IPS-18c (cell line): Measurements from ENCODE around the gene ALDH9A1.
"Not testable (repeated sequence)": the region's sequence is repeated elsewhere in the genome, so short reads cannot be mapped to it uniquely, and the experiment has no call there.

Source experiments
- H3K4me3 ChIP-seq: 2 replicates; pipeline ENCODE4 v1.7.0; 2013; ENCODE audit warnings: low read depth, mild to moderate bottlenecking, low read length, moderate library complexity; ENCODE audit not compliant: insufficient read depth
- H3K9me3 ChIP-seq: one replicate; pipeline ENCODE4 v1.6.1; 2013; ENCODE audit warnings: mild to moderate bottlenecking, low read length, moderate library complexity; ENCODE audit not compliant: control insufficient read depth, insufficient read depth

The ALDH9A1 gene

GRCh38 chr1:165697491-165697880 is 876 bp downstream of the ALDH9A1 start:
- Histone ChIP-seq H3K9me3 (no peaks in the 10 kb centered on the region), H3K4me3 (peak overlapping the region; percentile 98; the same call in 1 of the 2 replicates)

DNA sequence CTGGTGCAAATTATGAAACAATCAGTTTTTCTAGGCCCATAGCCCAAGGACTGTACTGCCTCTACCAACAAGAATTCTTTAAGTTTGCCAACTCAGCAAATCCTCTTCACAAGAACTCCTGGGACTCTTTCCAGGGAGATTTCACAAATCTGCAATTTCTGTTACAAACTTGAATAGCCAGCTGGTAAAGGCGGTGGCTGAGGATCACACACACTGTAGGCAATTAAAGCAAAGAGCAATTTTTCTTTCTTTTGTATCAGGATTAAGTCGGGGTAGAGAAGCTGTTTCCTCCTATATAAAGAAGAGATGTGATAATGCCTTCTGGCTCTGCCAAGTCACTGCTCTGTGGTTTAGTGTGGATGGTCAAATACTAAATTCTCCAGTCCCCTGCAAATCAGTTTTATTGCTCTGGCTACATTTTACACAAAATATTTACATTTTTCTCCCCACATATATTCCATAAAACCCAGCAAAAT is 1.7 kb downstream of the ALDH9A1 start:
- Histone ChIP-seq H3K4me3 (no peak overlapping the region), H3K9me3 (no peaks in the 10 kb centered on the region)

DNA sequence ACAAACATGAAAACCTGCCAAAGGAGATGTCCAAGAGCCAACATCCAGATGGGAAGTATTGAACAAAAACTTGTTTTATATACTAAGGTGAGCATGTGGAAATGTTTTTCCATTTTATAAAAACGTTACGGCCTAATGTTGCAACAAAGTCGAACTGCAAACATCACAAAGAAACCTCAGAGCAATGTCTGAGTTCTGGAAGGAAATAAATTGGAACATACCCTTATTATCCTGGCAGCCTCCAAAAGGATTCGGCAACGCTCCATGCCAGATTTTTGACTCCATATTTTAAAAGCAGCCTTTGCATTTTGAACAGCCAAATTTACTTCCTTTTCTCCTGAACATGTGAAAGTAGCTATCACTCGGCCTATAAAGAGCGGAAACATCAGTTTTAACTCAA is 3.3 kb downstream of the ALDH9A1 start:
- Histone ChIP-seq H3K9me3 (no peaks in the 10 kb centered on the region), H3K4me3 (no peak overlapping the region)

DNA sequence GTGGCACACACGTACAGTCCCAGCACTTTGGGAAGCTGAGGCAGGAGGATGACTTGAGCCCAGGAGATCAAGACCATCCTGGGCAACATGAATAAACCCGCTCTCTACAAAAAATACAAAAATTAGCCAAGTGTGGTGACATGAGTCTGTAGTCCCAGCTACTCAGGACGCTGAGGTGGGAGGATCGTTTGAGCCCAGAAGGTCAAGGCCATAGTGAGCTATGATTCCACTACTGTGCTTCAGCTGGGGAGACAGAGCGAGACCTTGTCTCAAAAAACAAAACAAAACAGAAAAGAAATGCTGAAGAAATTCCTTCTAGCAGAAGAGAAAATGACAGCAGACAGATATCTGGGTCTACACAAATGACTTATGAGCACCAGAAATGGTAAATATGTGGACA is 10.3 kb downstream of the ALDH9A1 start:
- Histone ChIP-seq H3K9me3 (no peaks in the 10 kb centered on the region), H3K4me3 (no peak overlapping the region)

DNA sequence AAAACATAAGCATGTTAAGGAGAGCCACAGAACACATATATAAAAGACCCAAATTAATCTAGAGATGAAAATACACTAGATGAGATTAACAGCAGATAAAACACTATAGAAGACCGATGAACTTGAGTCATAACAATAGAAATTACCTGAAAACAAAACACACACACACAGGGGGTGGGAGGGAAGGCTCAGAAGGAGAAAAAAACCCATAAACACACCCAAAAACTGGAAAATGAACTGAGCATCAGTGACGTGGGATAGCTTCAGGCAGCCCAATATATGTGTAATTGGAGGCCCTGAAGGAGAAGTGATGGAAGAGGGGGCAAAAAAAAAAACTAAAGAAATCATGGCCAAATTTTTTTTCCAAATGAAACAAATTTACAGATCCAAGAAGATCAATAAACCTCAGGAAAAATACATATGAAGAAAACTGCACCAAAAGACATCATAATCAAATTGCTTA is 11.4 kb downstream of the ALDH9A1 start:
- no peak overlapping the region for H3K4me3 ChIP-seq
- no peaks in the 10 kb centered on the region for H3K9me3 ChIP-seq

GRCh38 chr1:165686121-165686970 is 12.0 kb downstream of the ALDH9A1 start:
- no peak overlapping the region for H3K4me3 ChIP-seq
- no peaks in the 10 kb centered on the region for H3K9me3 ChIP-seq

DNA sequence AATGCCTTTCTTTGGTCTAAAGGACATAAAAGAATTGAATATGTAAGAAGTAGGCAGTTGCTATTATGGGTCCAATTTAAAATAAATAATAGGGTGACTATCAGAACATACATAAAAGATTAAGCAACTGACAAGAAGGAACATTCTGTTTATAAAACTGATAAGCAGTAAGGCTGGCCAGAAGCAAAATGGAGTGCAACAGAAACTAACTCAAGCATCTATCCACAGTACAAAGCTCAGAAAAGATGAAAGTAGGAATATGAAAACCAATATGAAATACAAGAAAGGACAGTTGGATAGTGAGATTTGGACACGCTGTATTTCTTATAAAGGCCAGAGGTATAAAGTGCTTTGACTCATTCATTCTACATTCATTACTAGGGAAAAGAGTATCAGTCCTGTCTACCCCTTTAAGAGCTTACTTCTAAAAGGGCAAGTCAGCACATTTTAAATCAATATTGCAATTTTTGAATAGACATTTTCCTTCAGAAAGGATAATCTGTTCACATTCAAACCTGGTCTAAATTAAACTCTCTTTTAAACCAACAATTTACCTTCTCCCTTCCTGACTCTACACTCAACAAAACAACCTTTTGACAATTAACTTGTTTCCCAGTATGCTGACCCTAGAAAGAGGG is 14.4 kb downstream of the ALDH9A1 start:
- H3K4me3 ChIP-seq: no peak overlapping the region
- no peaks in the 10 kb centered on the region for H3K9me3 ChIP-seq

- H3K9me3 ChIP-seq, H3K4me3 ChIP-seq: not testable (repeated sequence)
These were observed 17.6 kb downstream of the ALDH9A1 start for GRCh38 chr1:165680773-165681172.

DNA sequence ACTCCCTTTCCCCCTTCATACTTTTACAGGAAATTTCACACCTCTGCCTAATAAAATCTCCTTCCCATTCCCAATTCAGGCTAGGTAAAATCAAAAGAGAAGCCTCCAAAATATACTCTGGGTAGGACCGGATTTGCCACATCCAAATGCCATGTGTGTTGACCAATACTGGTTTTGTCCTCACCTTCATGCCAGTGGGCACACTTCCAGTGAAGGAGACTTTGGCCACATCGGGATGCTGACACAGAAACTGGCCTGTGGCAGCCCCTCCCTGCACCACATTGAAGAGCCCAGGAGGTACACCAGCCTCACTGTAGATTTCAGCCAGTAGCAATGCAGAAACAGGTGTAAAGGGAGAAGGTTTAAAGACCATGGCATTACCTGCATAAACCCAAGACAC is 18.1 kb downstream of the ALDH9A1 start:
- H3K4me3 ChIP-seq: no peak overlapping the region
- no peaks in the 10 kb centered on the region for H3K9me3 ChIP-seq

DNA sequence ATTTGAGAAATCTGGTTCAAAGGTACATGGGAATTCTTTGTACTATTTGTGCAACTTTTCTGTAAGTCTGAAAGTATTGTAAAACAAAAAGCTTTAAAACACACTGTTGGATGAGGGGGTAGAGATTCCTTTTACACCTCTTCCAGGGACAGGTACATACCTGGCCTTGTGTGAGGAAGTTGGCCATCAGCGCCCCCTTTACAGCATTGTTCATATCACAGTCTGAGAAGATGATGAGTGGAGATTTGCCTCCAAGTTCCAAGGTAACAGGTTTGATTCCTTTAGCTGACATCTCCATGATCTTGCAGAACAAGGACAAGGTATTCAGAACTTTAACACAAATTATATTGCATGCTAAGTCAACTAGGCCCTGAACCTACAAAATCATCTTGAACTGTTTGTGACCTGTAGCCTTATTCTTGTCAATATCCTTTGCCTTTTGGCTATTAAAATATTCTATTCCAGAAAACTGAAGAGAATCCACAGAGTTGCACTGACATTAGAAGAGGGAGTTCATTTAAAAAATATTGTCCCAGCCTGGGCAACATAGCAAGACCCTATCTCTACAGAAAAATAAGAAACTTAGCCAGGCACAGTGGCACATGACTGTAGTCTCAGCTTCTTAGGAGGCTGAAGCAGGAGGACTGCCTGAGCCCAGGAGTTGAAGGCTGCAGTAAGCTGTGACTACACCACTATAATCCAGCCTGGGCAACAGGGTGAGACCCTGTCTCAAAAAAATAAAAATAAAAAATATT is 18.9 kb downstream of the ALDH9A1 start:
- Histone ChIP-seq H3K4me3 (no peak overlapping the region), H3K9me3 (no peaks in the 10 kb centered on the region)

DNA sequence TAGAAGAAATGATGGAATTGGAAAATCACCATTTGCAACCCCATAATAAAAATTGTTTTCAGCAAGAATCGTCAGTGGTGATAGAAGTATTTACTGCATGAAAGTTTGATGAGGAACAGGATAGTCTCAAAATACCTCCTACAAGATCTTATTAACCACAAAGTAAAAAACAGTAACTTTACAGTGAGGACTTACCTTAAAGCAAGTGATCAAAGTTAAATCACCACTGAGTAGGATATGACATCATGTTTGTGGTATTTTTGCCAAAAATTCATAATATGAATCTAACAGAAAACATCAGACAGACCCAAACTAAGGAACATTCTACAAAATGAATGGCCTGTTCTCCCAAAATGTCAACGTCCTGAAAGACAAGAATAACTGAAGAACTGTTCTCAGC is 19.9 kb downstream of the ALDH9A1 start:
- no peak overlapping the region for H3K4me3 ChIP-seq
- H3K9me3 ChIP-seq: no peaks in the 10 kb centered on the region

DNA sequence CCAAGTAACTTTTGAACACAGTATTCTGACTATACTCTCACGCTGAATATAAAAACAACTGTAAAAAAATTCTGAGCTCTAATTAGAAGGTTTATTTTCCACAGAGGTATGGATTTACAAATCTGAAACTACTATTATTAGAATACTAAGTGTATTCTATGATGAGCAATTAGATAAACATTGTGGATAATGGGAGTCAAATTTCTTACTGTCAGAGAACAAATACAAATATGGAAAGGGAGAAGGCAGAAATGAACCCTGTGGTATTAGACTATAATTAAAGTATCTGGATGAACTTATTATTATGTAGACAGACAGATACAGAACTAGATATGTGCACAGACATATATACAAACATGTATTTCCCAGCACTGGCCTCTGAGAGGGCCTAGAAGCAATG is 22.6 kb downstream of the ALDH9A1 start:
- Histone ChIP-seq H3K9me3 (no peaks in the 10 kb centered on the region), H3K4me3 (no peak overlapping the region)

DNA sequence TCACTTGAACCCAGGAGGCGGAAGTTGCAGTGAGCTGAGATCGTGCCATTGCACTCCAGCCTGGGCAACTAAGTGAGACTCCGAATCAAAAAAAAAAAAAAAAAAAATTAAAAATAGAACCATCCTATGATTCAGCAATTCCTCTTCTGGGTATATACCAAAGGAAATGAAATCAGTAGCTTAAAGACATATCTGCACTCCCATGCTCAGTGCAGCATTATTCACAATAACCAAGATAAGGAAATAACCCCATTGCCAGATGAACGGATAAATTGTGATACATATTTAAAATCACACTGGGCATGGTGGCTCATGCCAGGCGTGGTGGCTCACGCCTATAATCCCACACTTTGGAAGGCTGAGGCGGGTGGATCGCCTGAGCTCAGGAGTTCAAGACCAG is 23.8 kb downstream of the ALDH9A1 start:
- Histone ChIP-seq H3K9me3 (no peaks in the 10 kb centered on the region), H3K4me3 (no peak overlapping the region)

- H3K4me3 ChIP-seq: no peak overlapping the region
- H3K9me3 ChIP-seq: no peaks in the 10 kb centered on the region
These were observed 26.8 kb downstream of the ALDH9A1 start for GRCh38 chr1:165671526-165671925.

- no peaks in the 10 kb centered on the region for H3K9me3 ChIP-seq
These were observed 30.2 kb downstream of the ALDH9A1 start for GRCh38 chr1:165668184-165668583.

GRCh38 chr1:165666152-165666825 is 32.1 kb downstream of the ALDH9A1 start:
- no peaks in the 10 kb centered on the region for H3K9me3 ChIP-seq
- no peak overlapping the region for H3K4me3 ChIP-seq

More at GRCh38 chr1:165668184-165668583, 30.2 kb downstream of the ALDH9A1 start:
- H3K4me3 ChIP-seq: no peak overlapping the region

- no peaks in the 10 kb centered on the region for H3K9me3 ChIP-seq
- H3K4me3 ChIP-seq: no peak overlapping the region
These were observed 36.2 kb downstream of the ALDH9A1 start for GRCh38 chr1:165662186-165662585.
